Measurements from ENCODE around the gene ADGRE2. TPM values are rescaled to one million over a fixed set of nuclear protein-coding genes. Genes with fewer than 3 reads are reported as not detected.

The ADGRE2 gene
- total RNA-seq, 4 donors from 2014 or later: 0.65 to 6.0 (median 3.0) TPM

DNA sequence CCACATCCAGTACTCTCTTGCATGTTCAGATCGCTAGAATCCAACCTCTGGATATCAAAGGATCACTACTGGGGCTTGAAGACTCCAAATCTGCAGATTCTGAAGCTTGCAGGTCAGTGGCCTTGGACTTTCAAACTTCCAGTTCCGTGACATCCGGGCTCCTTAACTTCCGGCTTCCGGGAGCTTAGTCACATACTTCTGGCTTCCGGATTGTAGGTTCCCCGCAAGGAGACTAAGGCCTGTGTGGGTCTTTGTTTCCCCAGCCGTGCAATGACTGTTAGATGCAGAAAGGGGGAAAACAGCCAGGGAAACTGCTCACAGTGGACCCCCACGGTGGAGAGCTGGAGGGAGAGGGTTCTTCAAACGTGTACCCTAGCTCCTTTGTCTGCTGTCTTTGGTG, 47.2 kb downstream of the ADGRE2 start:
- no peaks in the 10 kb centered on the region for H3K4me1 ChIP-seq
- TF ChIP-seq, protein P1, sequence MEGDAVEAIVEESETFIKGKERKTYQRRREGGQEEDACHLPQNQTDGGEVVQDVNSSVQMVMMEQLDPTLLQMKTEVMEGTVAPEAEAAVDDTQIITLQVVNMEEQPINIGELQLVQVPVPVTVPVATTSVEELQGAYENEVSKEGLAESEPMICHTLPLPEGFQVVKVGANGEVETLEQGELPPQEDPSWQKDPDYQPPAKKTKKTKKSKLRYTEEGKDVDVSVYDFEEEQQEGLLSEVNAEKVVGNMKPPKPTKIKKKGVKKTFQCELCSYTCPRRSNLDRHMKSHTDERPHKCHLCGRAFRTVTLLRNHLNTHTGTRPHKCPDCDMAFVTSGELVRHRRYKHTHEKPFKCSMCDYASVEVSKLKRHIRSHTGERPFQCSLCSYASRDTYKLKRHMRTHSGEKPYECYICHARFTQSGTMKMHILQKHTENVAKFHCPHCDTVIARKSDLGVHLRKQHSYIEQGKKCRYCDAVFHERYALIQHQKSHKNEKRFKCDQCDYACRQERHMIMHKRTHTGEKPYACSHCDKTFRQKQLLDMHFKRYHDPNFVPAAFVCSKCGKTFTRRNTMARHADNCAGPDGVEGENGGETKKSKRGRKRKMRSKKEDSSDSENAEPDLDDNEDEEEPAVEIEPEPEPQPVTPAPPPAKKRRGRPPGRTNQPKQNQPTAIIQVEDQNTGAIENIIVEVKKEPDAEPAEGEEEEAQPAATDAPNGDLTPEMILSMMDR (IDR thresholded peaks at IDR 0.05): no peak
- TF ChIP-seq POLR2AphosphoS5 (IDR thresholded peaks at IDR 0.05) (no peak), POLR2A (IDR thresholded peaks at IDR 0.05; ENCODE audit: low read depth) (no peak)
- peaks cover 0 to 42% (median 36%) of the 10 kb centered on the region in 4 donors for H3K9me3 ChIP-seq
- intact Hi-C loops (cut with DNase I): no loop called here
- no peak overlapping the region for H3K4me3 ChIP-seq
- no peaks in the 10 kb centered on the region for H3K27me3 ChIP-seq
- no peak overlapping the region for H3K27ac ChIP-seq (replicated peaks in 1 of 4)
- no peak for DNase-seq (ENCODE audit: extremely low spot score)
- peaks cover 0 to 4% (median 1%) of the 10 kb centered on the region in 4 donors for H3K36me3 ChIP-seq
- WGBS: 72% methylated on average over 10 of the region's 10 CpGs

DNA sequence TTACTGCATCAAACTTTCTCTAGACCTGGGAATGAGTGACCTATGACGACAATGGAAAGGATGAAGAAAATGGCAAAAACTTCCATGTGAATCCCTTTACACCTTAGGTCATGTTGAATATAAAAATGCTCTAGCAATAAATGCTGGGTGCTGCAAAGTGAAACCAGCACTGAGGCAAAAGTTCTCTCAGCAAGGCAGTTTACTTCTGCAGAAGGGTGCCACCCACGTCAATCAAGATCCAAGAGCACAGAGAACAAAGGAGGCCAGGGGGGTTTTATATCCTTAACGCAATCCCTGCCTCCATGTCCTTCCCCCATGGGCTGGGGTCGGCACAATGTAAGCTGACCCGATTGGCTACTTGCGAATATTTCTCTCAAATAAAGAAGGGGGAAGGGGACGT, 49.8 kb downstream of the ADGRE2 start:
- H3K36me3 ChIP-seq: peaks cover 0 to 18% (median 9%) of the 10 kb centered on the region in 4 donors
- DNase-seq (ENCODE audit: extremely low spot score): no peak
- TF ChIP-seq, protein P1 (IDR thresholded peaks at IDR 0.05): no peak
- no peak for TF ChIP-seq EP300 (IDR thresholded peaks at IDR 0.05)
- no peak for TF ChIP-seq POLR2AphosphoS5 (IDR thresholded peaks at IDR 0.05)
- no peak for TF ChIP-seq POLR2A (IDR thresholded peaks at IDR 0.05; ENCODE audit: low read depth)
- no peak overlapping the region for H3K4me3 ChIP-seq
- no peaks in the 10 kb centered on the region for H3K27me3 ChIP-seq
- no peaks in the 10 kb centered on the region for H3K4me1 ChIP-seq
- whole genome bisulfite sequencing: 85% methylated on average over 7 of the region's 7 CpGs
- H3K27ac ChIP-seq (replicated peaks in 1 of 4): no peak overlapping the region
- intact Hi-C loops (cut with DNase I): no loop called here
- peaks cover 0 to 69% (median 62%) of the 10 kb centered on the region in 4 donors for H3K9me3 ChIP-seq

DNA sequence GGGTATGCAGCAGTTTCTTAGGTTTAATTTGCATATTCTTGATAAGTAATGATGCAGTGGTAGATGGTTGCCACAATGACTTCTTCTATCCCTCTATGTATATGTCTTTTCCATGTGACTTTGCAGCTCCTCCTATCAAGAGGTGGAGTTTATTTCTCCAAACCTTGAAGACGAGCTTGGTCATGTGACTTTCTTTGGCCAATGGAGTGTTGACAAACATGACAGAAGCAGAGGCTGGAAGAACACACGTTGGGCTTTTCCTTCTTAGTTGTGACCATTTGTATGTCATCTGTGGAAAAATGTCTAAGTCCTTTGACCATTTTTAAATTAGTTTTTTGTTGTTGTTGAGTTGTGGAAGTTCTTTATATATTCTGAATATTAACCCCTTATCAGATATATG, 56.2 kb downstream of the ADGRE2 start:
- Histone ChIP-seq H3K27me3 (no peaks in the 10 kb centered on the region), H3K4me3 (no peak overlapping the region), H3K9me3 (peaks cover 14 to 100% (median 97%) of the 10 kb centered on the region in 4 donors), H3K36me3 (peaks cover 44 to 78% (median 62%) of the 10 kb centered on the region in 4 donors), H3K4me1 (no peaks in the 10 kb centered on the region), H3K27ac (replicated peaks in 1 of 4) (no peak overlapping the region)
- TF ChIP-seq, protein P1 (IDR thresholded peaks at IDR 0.05): no peak
- TF ChIP-seq POLR2AphosphoS5 (IDR thresholded peaks at IDR 0.05) (no peak), EP300 (IDR thresholded peaks at IDR 0.05) (no peak), POLR2A (IDR thresholded peaks at IDR 0.05; ENCODE audit: low read depth) (no peak)
- no peak for DNase-seq (ENCODE audit: extremely low spot score)
- intact Hi-C loops (cut with DNase I): no loop called here
- WGBS: 76% methylated on average over 2 of the region's 2 CpGs

DNA sequence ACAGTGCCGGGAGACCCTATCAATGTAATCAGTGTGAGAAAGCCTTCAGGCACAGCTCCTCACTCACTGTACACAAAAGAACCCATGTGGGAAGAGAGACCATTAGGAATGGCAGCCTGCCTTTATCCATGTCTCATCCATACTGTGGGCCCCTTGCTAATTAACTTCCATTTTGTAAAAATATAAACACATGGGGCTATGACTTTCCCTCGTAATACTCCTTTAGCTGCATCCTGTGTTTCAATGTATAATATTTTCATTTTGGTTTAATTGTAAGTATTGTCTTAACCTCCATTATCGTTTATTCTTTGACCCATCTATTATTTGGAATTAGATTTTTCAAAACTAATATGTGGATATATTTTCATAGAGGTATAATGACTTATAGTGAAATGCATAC, 59.2 kb downstream of the ADGRE2 start:
- Histone ChIP-seq H3K36me3 (peaks cover 74 to 100% (median 90%) of the 10 kb centered on the region in 4 donors), H3K27ac (replicated peaks in 1 of 4) (no peak overlapping the region), H3K27me3 (no peaks in the 10 kb centered on the region), H3K9me3 (peaks cover 14 to 100% (median 99%) of the 10 kb centered on the region in 4 donors), H3K4me1 (no peaks in the 10 kb centered on the region), H3K4me3 (no peak overlapping the region)
- 100% methylated on average over 3 of the region's 3 CpGs for whole genome bisulfite sequencing
- intact Hi-C loops (cut with DNase I): no loop called here
- TF ChIP-seq, protein P1 (IDR thresholded peaks at IDR 0.05): no peak
- TF ChIP-seq EP300 (IDR thresholded peaks at IDR 0.05): no peak
- no peak for TF ChIP-seq POLR2A (IDR thresholded peaks at IDR 0.05; ENCODE audit: low read depth)
- DNase-seq (ENCODE audit: extremely low spot score): no peak

DNA sequence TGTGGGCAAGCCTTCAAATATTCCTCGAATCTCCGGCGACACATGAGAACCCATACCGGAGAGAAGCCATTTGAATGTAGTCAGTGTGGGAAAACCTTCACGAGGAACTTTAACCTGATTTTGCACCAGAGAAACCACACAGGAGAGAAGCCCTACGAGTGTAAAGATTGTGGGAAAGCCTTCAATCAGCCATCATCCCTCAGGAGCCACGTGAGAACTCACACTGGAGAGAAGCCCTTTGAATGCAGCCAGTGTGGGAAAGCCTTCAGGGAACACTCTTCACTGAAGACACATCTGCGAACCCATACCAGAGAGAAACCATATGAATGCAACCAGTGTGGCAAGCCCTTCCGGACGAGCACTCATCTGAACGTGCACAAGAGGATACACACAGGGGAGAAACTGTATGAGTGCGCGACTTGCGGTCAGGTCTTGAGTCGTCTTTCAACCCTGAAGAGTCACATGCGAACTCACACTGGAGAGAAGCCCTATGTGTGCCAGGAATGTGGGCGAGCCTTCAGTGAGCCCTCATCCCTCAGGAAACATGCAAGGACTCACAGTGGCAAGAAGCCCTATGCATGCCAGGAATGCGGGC, 59.7 kb downstream of the ADGRE2 start:
- H3K4me1 ChIP-seq: no peaks in the 10 kb centered on the region
- WGBS: 93% methylated on average over 18 of the region's 18 CpGs
- TF ChIP-seq, protein P1 (IDR thresholded peaks at IDR 0.05): no peak
- no peak for TF ChIP-seq POLR2A (IDR thresholded peaks at IDR 0.05; ENCODE audit: low read depth)
- no peak for TF ChIP-seq POLR2AphosphoS5 (IDR thresholded peaks at IDR 0.05)
- no peak for TF ChIP-seq EP300 (IDR thresholded peaks at IDR 0.05)
- DNase-seq (ENCODE audit: extremely low spot score): no peak
- H3K27me3 ChIP-seq: no peaks in the 10 kb centered on the region
- peaks cover 79 to 100% (median 90%) of the 10 kb centered on the region in 4 donors for H3K36me3 ChIP-seq
- H3K27ac ChIP-seq (replicated peaks in 1 of 4): no peak overlapping the region
- peaks cover 14 to 100% (median 97%) of the 10 kb centered on the region in 4 donors for H3K9me3 ChIP-seq
- no peak overlapping the region for H3K4me3 ChIP-seq
- intact Hi-C loops (cut with DNase I): no loop called here
